GM10248 (cell line): Measurements from ENCODE around the gene JMJD8.
"Not testable (repeated sequence)": the region's sequence is repeated elsewhere in the genome, so short reads cannot be mapped to it uniquely, and the experiment has no call there.

Source experiments
- CTCF ChIA-PET: fragments of 300-600 bp; sonication (Branson Sonifier 250); formaldehyde crosslinking; extraction: SDS; loops from one replicate; lab custom pipeline; 2021; ENCODE audit warnings: antibody characterized with exemption; lab: Yijun Ruan, JAX
- POLR2A ChIA-PET: fragments of 350-650 bp; sonication (Branson Sonifier 250); formaldehyde crosslinking; extraction: SDS; loops from one replicate; lab custom pipeline; 2020; ENCODE audit warnings: antibody characterized with exemption; lab: Yijun Ruan, JAX
- DNase-seq: peaks from one replicate; pipeline ENCODE4 v3.0.0; 2012; ENCODE audit errors: extremely low spot score
- TF ChIP-seq, protein P1 (sequence below): IDR thresholded peaks from 2 replicates; pipeline ENCODE4 v1.5.1; 2012; ENCODE audit warnings: mild to moderate bottlenecking, low read depth; ENCODE audit errors: extremely low read depth, missing control alignments, control extremely low read depth

JMJD8 gene

DNA sequence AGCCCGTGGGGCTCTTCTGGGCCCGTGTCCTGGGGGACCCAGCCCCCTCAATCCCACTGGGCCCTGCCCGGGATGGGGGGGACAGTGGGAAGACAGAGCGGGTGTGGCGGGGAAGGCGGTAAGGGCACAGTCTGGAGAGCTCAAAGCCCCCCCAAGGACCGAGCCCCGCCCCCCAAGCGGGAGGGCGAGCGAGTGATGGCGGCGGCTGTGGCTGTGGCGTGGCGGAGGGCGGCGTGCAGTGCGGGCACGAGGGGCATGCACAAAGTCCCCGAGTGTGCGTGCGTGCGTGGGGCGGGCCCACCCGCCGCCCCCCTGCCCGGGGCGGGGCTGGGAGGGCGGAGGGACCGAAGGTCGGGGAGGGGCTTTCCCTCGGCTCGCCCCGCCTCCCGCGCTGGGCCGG lies 9.6 kb upstream of the JMJD8 start:
- no peak for DNase-seq
- CTCF ChIA-PET, result interaction anchor here (1.9 kb wide), 1 partner anchor 19 kb away, joined by 4 read pairs; no protein-coding TSS in a partner anchor
- POLR2A ChIA-PET, result no interaction called here
- TF ChIP-seq, protein P1, sequence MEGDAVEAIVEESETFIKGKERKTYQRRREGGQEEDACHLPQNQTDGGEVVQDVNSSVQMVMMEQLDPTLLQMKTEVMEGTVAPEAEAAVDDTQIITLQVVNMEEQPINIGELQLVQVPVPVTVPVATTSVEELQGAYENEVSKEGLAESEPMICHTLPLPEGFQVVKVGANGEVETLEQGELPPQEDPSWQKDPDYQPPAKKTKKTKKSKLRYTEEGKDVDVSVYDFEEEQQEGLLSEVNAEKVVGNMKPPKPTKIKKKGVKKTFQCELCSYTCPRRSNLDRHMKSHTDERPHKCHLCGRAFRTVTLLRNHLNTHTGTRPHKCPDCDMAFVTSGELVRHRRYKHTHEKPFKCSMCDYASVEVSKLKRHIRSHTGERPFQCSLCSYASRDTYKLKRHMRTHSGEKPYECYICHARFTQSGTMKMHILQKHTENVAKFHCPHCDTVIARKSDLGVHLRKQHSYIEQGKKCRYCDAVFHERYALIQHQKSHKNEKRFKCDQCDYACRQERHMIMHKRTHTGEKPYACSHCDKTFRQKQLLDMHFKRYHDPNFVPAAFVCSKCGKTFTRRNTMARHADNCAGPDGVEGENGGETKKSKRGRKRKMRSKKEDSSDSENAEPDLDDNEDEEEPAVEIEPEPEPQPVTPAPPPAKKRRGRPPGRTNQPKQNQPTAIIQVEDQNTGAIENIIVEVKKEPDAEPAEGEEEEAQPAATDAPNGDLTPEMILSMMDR, result no peak

DNA sequence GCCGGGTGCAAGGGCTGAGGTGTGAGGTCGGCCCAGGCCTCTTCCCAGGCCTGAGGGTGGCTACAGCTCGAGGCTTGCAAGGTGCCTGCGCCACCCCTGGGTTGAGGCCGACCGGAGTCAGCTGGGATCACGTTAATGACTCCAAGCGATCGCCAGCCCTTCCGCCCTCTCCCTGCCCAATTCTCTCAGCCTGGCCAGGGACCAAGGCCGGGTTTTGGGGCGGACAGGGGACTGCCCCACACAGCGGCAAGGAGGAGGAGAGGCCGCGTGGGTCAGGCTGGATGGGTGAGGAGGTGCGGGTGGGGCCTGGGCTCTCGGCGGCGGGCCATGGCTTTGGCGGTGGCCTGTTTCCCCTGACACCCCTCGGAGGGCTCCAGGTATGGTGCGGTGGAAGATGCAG lies 9.2 kb upstream of the JMJD8 start:
- ChIA-PET POLR2A (no interaction called here), CTCF (interaction anchor here (1.9 kb wide), 1 partner anchor 19 kb away, joined by 4 read pairs; no protein-coding TSS in a partner anchor)
- DNase-seq, result no peak
- TF ChIP-seq, protein P1, result no peak

DNA sequence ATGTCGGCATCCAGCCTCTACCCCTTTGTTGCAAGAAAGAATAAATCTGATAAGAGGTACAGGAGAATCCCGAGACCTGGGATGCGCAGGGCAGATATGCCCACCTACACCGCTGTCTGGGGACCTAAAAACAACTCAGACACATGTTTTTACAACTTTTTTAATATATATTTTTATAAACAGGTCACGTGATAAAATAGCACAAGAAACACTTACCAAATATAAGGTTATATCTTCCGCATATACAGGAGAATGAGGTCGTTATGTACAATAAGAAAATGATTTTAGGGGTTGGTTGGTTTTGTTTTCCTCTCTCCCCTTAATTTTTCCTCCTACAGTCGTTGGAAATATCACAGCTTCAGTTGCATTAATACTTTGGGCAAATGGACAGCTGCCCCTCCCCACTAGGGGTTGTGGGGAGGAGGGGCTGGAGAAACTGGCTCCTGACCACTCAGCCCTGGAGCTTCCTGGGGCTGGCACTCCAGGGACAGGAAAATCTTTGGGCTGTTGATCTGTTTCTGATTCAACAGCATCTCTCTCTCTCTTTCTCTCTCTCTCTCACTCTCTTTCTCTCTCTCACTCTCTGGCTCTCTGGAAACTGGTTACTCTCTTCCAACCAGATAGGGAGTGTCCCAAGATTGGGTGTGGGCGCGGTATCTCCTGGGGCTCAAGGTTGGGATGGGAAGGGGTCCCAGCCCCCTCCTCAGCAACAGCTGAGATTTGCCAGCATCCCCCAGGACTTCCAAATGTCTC lies 8.4 kb upstream of the JMJD8 start:
- POLR2A ChIA-PET, result interaction anchor here (0.7 kb wide), 1 partner anchor 437 kb away, joined by 3 read pairs; no protein-coding TSS in a partner anchor
- CTCF ChIA-PET, result interaction anchor here (1.9 kb wide), 1 partner anchor 20 kb away, joined by 4 read pairs; no protein-coding TSS in a partner anchor

DNA sequence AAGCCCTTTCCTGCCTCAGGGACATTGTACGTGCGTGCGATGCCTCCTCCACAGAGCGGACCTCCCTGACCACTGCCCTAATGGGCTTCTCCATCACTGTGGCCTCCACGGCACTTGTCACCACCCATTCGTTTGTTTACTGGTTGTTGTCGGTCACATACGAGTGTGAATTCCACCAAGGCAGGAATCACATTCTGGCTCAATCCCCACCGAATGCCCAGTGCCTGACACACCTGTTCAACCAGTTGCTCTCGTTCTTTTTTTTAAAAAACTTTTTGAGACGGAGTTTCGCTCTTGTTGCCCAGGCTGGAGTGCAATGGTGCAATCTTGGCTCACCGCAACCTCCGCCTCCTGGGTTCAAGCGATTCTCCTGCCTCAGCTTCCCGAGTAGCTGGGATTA lies 7.1 kb upstream of the JMJD8 start:
- CTCF ChIA-PET, POLR2A ChIA-PET, DNase-seq: not testable (repeated sequence)

More for the DNA sequence above, 8.4 kb upstream of the JMJD8 start:
- TF ChIP-seq, protein P1, result no peak
- no peak for DNase-seq

DNA sequence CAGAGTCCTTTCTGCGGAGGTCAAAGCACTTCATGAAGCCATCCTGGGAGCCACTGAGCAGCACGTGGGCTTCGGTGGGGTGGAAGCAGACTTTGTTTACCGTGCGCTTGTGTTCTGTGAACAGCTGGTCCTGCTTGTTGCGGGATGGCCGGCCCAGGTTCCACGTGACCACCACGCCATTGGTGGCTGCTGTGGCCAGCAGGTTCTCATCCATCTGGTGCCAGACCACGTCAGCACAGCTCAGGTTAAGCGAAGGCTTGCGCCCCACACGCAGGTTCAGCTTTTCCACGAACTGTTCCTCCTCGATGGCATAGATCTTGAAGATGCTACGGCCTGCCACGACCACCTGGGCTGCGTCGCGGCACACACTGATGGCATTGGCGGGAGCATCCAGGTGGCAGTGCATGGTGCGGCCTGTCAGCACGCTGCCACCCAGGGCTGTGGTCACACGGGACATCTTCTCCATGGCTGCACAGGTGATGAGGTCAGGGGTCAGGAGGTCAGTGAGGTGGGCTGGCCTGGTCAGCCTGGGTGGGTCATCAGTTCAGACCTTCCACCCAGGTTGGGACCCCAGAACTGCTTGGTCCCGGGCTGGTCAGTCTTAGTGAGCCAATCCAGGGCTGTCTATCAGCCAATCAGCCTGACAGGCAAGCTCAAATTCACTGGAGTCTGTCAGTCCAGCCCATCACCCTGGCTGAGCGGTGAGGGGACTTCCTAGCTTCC lies 5.2 kb upstream of the JMJD8 start:
- CTCF ChIA-PET, result interaction anchor here (1.0 to 3.2 kb wide), 4 partner anchors 9 to 96 kb away, joined by 3 to 9 read pairs (median 4); partner anchors contain the start of genes METRN and STUB1
- no peak for DNase-seq
- TF ChIP-seq, protein P1, result no peak
- POLR2A ChIA-PET, result no interaction called here

DNA sequence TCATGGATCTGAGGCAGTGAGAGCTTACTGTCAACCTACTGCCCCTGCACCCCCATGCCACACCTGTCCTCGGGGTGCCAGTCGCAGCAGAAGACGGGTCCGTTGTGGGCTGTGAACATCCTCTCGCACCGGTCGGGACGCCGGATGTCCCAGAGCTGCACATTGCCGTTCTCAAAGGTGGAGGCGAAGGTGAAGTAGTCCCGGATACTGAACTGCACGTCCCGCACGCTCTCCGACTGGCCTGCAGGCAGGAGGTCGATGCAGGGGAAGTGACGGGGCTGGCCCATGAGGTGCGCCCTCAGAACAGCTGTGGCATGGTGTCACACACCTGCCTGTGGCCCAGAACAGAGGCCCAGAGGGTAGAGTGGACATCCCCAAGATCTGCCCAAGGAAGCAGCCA lies 3.4 kb upstream of the JMJD8 start:
- no peak for DNase-seq
- TF ChIP-seq, protein P1, result no peak
- ChIA-PET CTCF (interaction anchor here (1.0 to 3.2 kb wide), 3 partner anchors 32 to 98 kb away, joined by 3 to 9 read pairs (median 5); no protein-coding TSS in a partner anchor), POLR2A (no interaction called here)
